Activated B cell treated with CpG ODN at 0.5 μM for 24 hours (primary cell): Measurements from ENCODE around the gene UNCX. TPM values are rescaled to one million over a fixed set of nuclear protein-coding genes. Genes with fewer than 3 reads are reported as not detected.
"Not testable (repeated sequence)": the region's sequence is repeated elsewhere in the genome, so short reads cannot be mapped to it uniquely, and the experiment has no call there.

Source experiments
- ATAC-seq: fragments of 200-7000 bp; cut with Tn5 transposase; one replicate; pipeline ENCODE4 v1.10.0; 2021; ENCODE audit warnings: low read depth, mild to moderate bottlenecking, moderate library complexity
- CTCF ChIA-PET: fragments of 350-600 bp; sonication (Branson Sonifier 250); formaldehyde crosslinking; loops from one replicate; lab custom pipeline; 2021; ENCODE audit warnings: antibody characterized with exemption; lab: Charles Lee
- POLR2A ChIA-PET: fragments of 350-600 bp; sonication (Branson Sonifier 250); formaldehyde crosslinking; loops from one replicate; lab custom pipeline; 2021; ENCODE audit warnings: antibody characterized with exemption; lab: Charles Lee
- DNase-seq: peaks from one replicate; pipeline ENCODE4 v3.0.0; 2022
- H3K27ac Mint-ChIP-seq: one replicate; pipeline ENCODE4 v1.8.0; 2020; ENCODE audit warnings: mixed read lengths
- H3K27me3 Mint-ChIP-seq: one replicate; pipeline ENCODE4 v1.8.0; 2021; ENCODE audit warnings: mixed read lengths
- H3K36me3 Mint-ChIP-seq: one replicate; pipeline ENCODE4 v1.8.0; 2021; ENCODE audit warnings: low read depth, mixed read lengths
- H3K4me1 Mint-ChIP-seq: one replicate; pipeline ENCODE4 v1.8.0; 2021; ENCODE audit warnings: mixed read lengths
- H3K4me3 Mint-ChIP-seq: one replicate; pipeline ENCODE4 v1.8.0; 2020; ENCODE audit warnings: mild to moderate bottlenecking, mixed read lengths
- H3K9me3 Mint-ChIP-seq: one replicate; pipeline ENCODE4 v1.8.0; 2020; ENCODE audit warnings: mixed read lengths
- CTCF ChIP-seq: fragments of 200-600 bp; IDR thresholded peaks from one replicate; pipeline ENCODE4 v1.8.0; 2022; ENCODE audit warnings: antibody characterized with exemption, mild to moderate bottlenecking
- intact Hi-C: fragments of 100-400 bp; cut with micrococcal nuclease; formaldehyde crosslinking; loops from one replicate; pipeline ENCODE4 v1.15.1; 2024
- total RNA-seq: library from RNA; stranded (reverse); gene quantifications from 2 replicates; pipeline ENCODE4 v1.2.3, GENCODE V29; 2022

UNCX gene
- total RNA-seq, 1 donor from 2014 or later: not detected

GRCh38 chr7:1279041-1279440 lies 46.4 kb downstream of the UNCX start:
- DNase-seq (no peak), ATAC-seq (no peak)
- H3K4me1 Mint-ChIP-seq: no peaks in the 10 kb centered on the region
- intact Hi-C loops: no loop called here
- no peaks in the 10 kb centered on the region for H3K36me3 Mint-ChIP-seq
- H3K27me3 Mint-ChIP-seq: no peaks in the 10 kb centered on the region
- CTCF ChIA-PET: no interaction called here
- H3K4me3 Mint-ChIP-seq: no peak overlapping the region
- TF ChIP-seq CTCF: no peak
- POLR2A ChIA-PET: interaction anchor here (0.6 kb wide), 1 partner anchor 14 kb away, joined by 5 read pairs; no protein-coding TSS in a partner anchor
- no peaks in the 10 kb centered on the region for H3K9me3 Mint-ChIP-seq
- no peak overlapping the region for H3K27ac Mint-ChIP-seq

GRCh38 chr7:1279895-1280294 lies 47.2 kb downstream of the UNCX start:
- POLR2A ChIA-PET, H3K4me3 Mint-ChIP-seq, H3K27ac Mint-ChIP-seq, H3K27me3 Mint-ChIP-seq, H3K36me3 Mint-ChIP-seq, H3K4me1 Mint-ChIP-seq, CTCF ChIA-PET, intact Hi-C loops, H3K9me3 Mint-ChIP-seq, ATAC-seq, DNase-seq: not testable (repeated sequence)

- Mint-ChIP-seq H3K27me3 (no peaks in the 10 kb centered on the region), H3K9me3 (no peaks in the 10 kb centered on the region), H3K4me3 (no peak overlapping the region), H3K36me3 (no peaks in the 10 kb centered on the region), H3K27ac (no peak overlapping the region), H3K4me1 (no peaks in the 10 kb centered on the region)
- ChIA-PET POLR2A (interaction anchor here (0.8 kb wide), 1 partner anchor 238 kb away, joined by 6 read pairs; no protein-coding TSS in a partner anchor), CTCF (no interaction called here)
- DNase-seq: no peak
- no peak for TF ChIP-seq CTCF
- intact Hi-C loops: no loop called here
- no peak for ATAC-seq
Observed at GRCh38 chr7:1281068-1281467, 48.4 kb downstream of the UNCX start.

- ChIA-PET CTCF (no interaction called here), POLR2A (no interaction called here)
- ATAC-seq (no peak), DNase-seq (no peak)
- Mint-ChIP-seq H3K4me1 (no peaks in the 10 kb centered on the region), H3K9me3 (no peaks in the 10 kb centered on the region), H3K27ac (no peak overlapping the region), H3K4me3 (no peak overlapping the region), H3K36me3 (no peaks in the 10 kb centered on the region), H3K27me3 (no peaks in the 10 kb centered on the region)
- no peak for TF ChIP-seq CTCF
- intact Hi-C loops: no loop called here
Observed at GRCh38 chr7:1282679-1283078, 50.0 kb downstream of the UNCX start.

GRCh38 chr7:1283337-1283736 lies 50.7 kb downstream of the UNCX start:
- ChIA-PET CTCF (no interaction called here), POLR2A (no interaction called here)
- intact Hi-C loops: no loop called here
- Mint-ChIP-seq H3K4me1 (no peaks in the 10 kb centered on the region), H3K27me3 (no peaks in the 10 kb centered on the region), H3K27ac (no peak overlapping the region), H3K36me3 (no peaks in the 10 kb centered on the region), H3K4me3 (no peak overlapping the region), H3K9me3 (no peaks in the 10 kb centered on the region)
- DNase-seq (no peak), ATAC-seq (no peak)
- TF ChIP-seq CTCF: no peak
